GM12878 (cell line): ENCODE measurements around the gene C10orf143. TPM values are rescaled to one million over a fixed set of nuclear protein-coding genes. Genes with fewer than 3 reads are reported as not detected.

Experiments used
- ATAC-seq: fragments of 200-7000 bp; cut with Tn5 transposase; 3 replicates; pipeline ENCODE4 v1.9.1; 2020; ENCODE audit warnings: mild to moderate bottlenecking, moderate library complexity
- Bru-seq: library from RNA; stranded (reverse); fragments of 400-500 nt; gene quantifications from one replicate; lab custom pipeline; 2021; lab: Mats Ljungman, UMichigan
- BruChase-seq, 2 experiments: library from RNA; stranded (reverse); fragments of 400-500 nt; gene quantifications; one replicate each; lab custom pipeline; 2021; lab: Mats Ljungman, UMichigan
- BruUV-seq: library from RNA; stranded (reverse); fragments of 400-500 nt; replicated peaks from 2 replicates; lab custom pipeline; 2021; lab: Mats Ljungman, UMichigan
- CTCF ChIA-PET: fragments of 300-600 bp; sonication (Branson Sonifier 250); formaldehyde crosslinking; extraction: SDS; loops from one replicate; lab custom pipeline; 2021; ENCODE audit warnings: inconsistent platforms; lab: Yijun Ruan, JAX
- POLR2A ChIA-PET: fragments of 350-600 bp; formaldehyde crosslinking; extraction: SDS; loops from one replicate; lab custom pipeline; 2021; ENCODE audit warnings: inconsistent platforms; lab: Charles Lee
- RAD21 ChIA-PET: fragments of 300-600 bp; sonication (Branson Sonifier 250); formaldehyde crosslinking; loops from one replicate; lab custom pipeline; 2023; ENCODE audit warnings: antibody characterized with exemption; ENCODE audit not compliant: unreplicated experiment; lab: Charles Lee
- SMC1A ChIA-PET: fragments of 300-600 bp; sonication (Branson Sonifier 250); formaldehyde crosslinking; loops from one replicate; lab custom pipeline; 2023; ENCODE audit not compliant: unreplicated experiment, uncharacterized antibody; lab: Charles Lee
- DNase-seq: peaks from one replicate; pipeline ENCODE4 v3.0.0-alpha.2; 2011; ENCODE audit warnings: low read depth, low spot score
- FAIRE-seq: peaks from 3 replicates; lab custom pipeline; 2011; peaks lifted over from hg19 to GRCh38; lab: Jason Lieb, UNC
- H2AFZ ChIP-seq: 2 replicates; pipeline ENCODE4 v1.6.0; 2011; ENCODE audit warnings: low read depth, low read length, control low read depth; ENCODE audit not compliant: control insufficient read depth
- H3K27ac ChIP-seq: 2 replicates; pipeline ENCODE4 v1.5.1; 2011; ENCODE audit warnings: control low read depth; ENCODE audit not compliant: control insufficient read depth, insufficient read depth
- H3K27me3 ChIP-seq, 2 experiments: replicated peaks in 1 of 2; 2 replicates each; pipeline versions ENCODE4 v1.6.0 to v1.6.1; 2011; ENCODE audit warnings: low read length in 1 of 2; ENCODE audit not compliant: control insufficient read depth in 2 of 2, insufficient read depth in 2 of 2
- H3K36me3 ChIP-seq, 2 experiments: 2 replicates each; pipeline ENCODE4 v1.5.1; 2011; ENCODE audit warnings: low read length in 1 of 2; ENCODE audit not compliant: control insufficient read depth in 2 of 2, insufficient read depth in 2 of 2
- H3K4me1 ChIP-seq: 2 replicates; pipeline ENCODE4 v1.6.1; 2011; ENCODE audit warnings: mild to moderate bottlenecking, low read length, moderate library complexity, mixed read lengths; ENCODE audit not compliant: control insufficient read depth, insufficient read depth
- H3K4me2 ChIP-seq: 2 replicates; pipeline ENCODE4 v1.6.0; 2011; ENCODE audit warnings: control low read depth; ENCODE audit not compliant: control insufficient read depth, insufficient read depth
- H3K4me3 ChIP-seq: fragments of 200-600 bp; sonication (generic); 2 replicates; pipeline ENCODE4 v1.5.1; 2016
- H3K79me2 ChIP-seq: 2 replicates; pipeline ENCODE4 v1.6.0; 2011; ENCODE audit warnings: low read length; ENCODE audit not compliant: control insufficient read depth, insufficient read depth
- H3K9ac ChIP-seq: 2 replicates; pipeline ENCODE4 v1.8.0; 2011; ENCODE audit warnings: low read length, control low read depth, mixed read lengths; ENCODE audit not compliant: control insufficient read depth, insufficient read depth
- H3K9me3 ChIP-seq: replicated peaks from 3 replicates; pipeline ENCODE4 v1.5.1; 2011; ENCODE audit warnings: mild to moderate bottlenecking, low read length; ENCODE audit not compliant: control insufficient read depth, insufficient read depth
- H4K20me1 ChIP-seq: 2 replicates; pipeline ENCODE4 v1.6.0; 2011; ENCODE audit not compliant: control insufficient read depth, insufficient read depth
- CEBPZ ChIP-seq: fragments of 150-350 bp; IDR thresholded peaks from 2 replicates; pipeline ENCODE4 v1.6.1; 2016; ENCODE audit warnings: low read depth, low read length
- CUX1 ChIP-seq: IDR thresholded peaks from 2 replicates; pipeline ENCODE4 v1.6.1; 2012; ENCODE audit warnings: improper control_type of control experiment, low read depth, low read length; ENCODE audit not compliant: insufficient replicate concordance
- DPF2 ChIP-seq: fragments of 450-650 bp; IDR thresholded peaks from 2 replicates; pipeline ENCODE4 v1.6.1; 2017; ENCODE audit warnings: mild to moderate bottlenecking
- POLR2AphosphoS5 ChIP-seq: IDR thresholded peaks from 2 replicates; pipeline ENCODE4 v1.6.1; 2011; ENCODE audit warnings: mild to moderate bottlenecking, low read length, inconsistent platforms
- RCOR1 ChIP-seq: conservative IDR thresholded peaks from 2 replicates; pipeline ENCODE4 v1.6.1; 2012; ENCODE audit warnings: low read depth, low read length, improper control_type of control experiment
- SUPT20H ChIP-seq: IDR thresholded peaks from 2 replicates; pipeline ENCODE4 v1.6.1; 2011; ENCODE audit warnings: low read depth, mild to moderate bottlenecking, low read length, moderate library complexity, borderline replicate concordance; ENCODE audit not compliant: control insufficient read depth
- YBX1 ChIP-seq: fragments of 450-650 bp; IDR thresholded peaks from 2 replicates; pipeline ENCODE4 v1.6.1; 2016; ENCODE audit warnings: antibody characterized with exemption
- WGBS: methylation state at CpG from one replicate; pipeline ENCODE4 v1.1.6; 2016; ENCODE audit warnings: low lambda C conversion rate; ENCODE audit not compliant: insufficient replicate concordance, insufficient coverage; ENCODE audit errors: missing lambda C conversion rate; 5-methylcytosine and 5-hydroxymethylcytosine counted together
- in situ Hi-C: fragments of 300-500 bp; cut with MboI; formaldehyde crosslinking; loops from 9 replicates; pipeline ENCODE4 v1.14.3; 2018; ENCODE audit warnings: mixed read lengths
- intact Hi-C: fragments of 100-400 bp; cut with micrococcal nuclease; formaldehyde crosslinking; loops from one replicate; pipeline ENCODE4 v1.14.2; 2022; ENCODE audit not compliant: unreplicated experiment
- long read RNA-seq, 2 experiments: library from polyadenylated mRNA; unstranded; transcript quantifications; one replicate each; pipeline ENCODE4 v2.0.0, GENCODE V29; 2019 to 2020
- polyA minus RNA-seq, 3 experiments: library from RNA; depleted of rRNA, polyadenylated mRNA; stranded (reverse); fragments of >200 nt; gene quantifications; 2 replicates each; pipeline ENCODE4 v1.2.3, GENCODE V29; 2011
- polyA plus RNA-seq, 11 experiments: library from polyadenylated mRNA; depleted of rRNA in 4 of 11; unstranded in 6 of 11; stranded (reverse) in 5 of 11; fragments of >200 nt; fragmentation: Nextera tagmentation in 4 of 11; fragmentation: Illumina TruSeq in 1 of 11; extraction: Ambion mirVana in 4 of 11; extraction: Trizol in 1 of 11; gene quantifications; 1 replicate in 1 of 11; 2 replicates in 10 of 11; pipeline versions ENCODE4 v1.2.1 to v1.2.3, GENCODE V29; 2011 to 2016; ENCODE audit warnings: inconsistent platforms in 2 of 11, missing spikeins in 2 of 11, low read depth in 1 of 11
- total RNA-seq, 4 experiments: library from RNA; depleted of rRNA in 3 of 4; stranded (reverse); fragments of >200 nt in 3 of 4; fragmentation: Illumina TruSeq in 1 of 4; extraction: Trizol in 1 of 4; gene quantifications; 2 replicates each; pipeline versions ENCODE4 v1.2.1 to v1.2.3, GENCODE V29; 2013 to 2021

C10orf143 gene
- 1.2 and 1.4 TPM in 2 replicates for total RNA-seq (2013; cell fraction: nucleolus; rRNA removed)
- total RNA-seq (2014; rRNA removed), result 2.1 TPM in 2 replicates
- 1.9 and 2.1 TPM in 2 replicates for total RNA-seq (2014; rRNA removed; fragmentation: Illumina TruSeq; extraction: Trizol)
- 2.5 and 2.8 TPM in 2 replicates for total RNA-seq (2021)
- 1.2 TPM for polyA plus RNA-seq (2011; ENCODE audit: low read depth)
- polyA plus RNA-seq (2011; rRNA removed), result 2.3 and 2.4 TPM in 2 replicates
- polyA plus RNA-seq (2011; cell fraction: cytosol; rRNA removed), result 1.8 and 1.9 TPM in 2 replicates
- polyA plus RNA-seq (2011; cell fraction: nucleus; rRNA removed), result 1.7 and 2.0 TPM in 2 replicates
- 2.2 and 2.3 TPM in 2 replicates for polyA plus RNA-seq (2012)
- polyA plus RNA-seq (2014; fragmentation: Illumina TruSeq; extraction: Trizol), result 3.4 and 3.6 TPM in 2 replicates
- under 1 TPM; 0.64 to 0.90 TPM for polyA plus RNA-seq (2014; fragmentation: Nextera tagmentation; extraction: Ambion mirVana)
- polyA plus RNA-seq (2014; rRNA removed), result 3.0 and 3.8 TPM in 2 replicates
- polyA plus RNA-seq (2016; fragmentation: Nextera tagmentation; extraction: Ambion mirVana), result 1 to 10 TPM; 5.4 to 7.9 TPM
- polyA minus RNA-seq (2011; rRNA and poly(A)+ RNA removed), result 0.88 and 1.2 TPM in 2 replicates
- not detected in 2 replicates for polyA minus RNA-seq (2011; cell fraction: cytosol; rRNA and poly(A)+ RNA removed)
- 0.60 and 0.86 TPM in 2 replicates for polyA minus RNA-seq (2011; cell fraction: nucleus; rRNA and poly(A)+ RNA removed)
- Bru-seq, nascent RNA, result percentile 43 among the genes with signal in this experiment
- percentile 34 among the genes with signal in this experiment for BruChase-seq, experiment 1, labeled RNA remaining after a 6-hour chase
- BruChase-seq, experiment 2, labeled RNA remaining after a 2-hour chase, result percentile 32 among the genes with signal in this experiment
- long read RNA-seq, experiment 1, partial matches to known transcripts, result 0 of 1 reads
- long read RNA-seq, experiment 1, other reads (novel, unspliced or antisense), result 0 of 1 reads
- long read RNA-seq, experiment 2, partial matches to known transcripts, result 0 of 3 reads
- long read RNA-seq, experiment 2, other reads (novel, unspliced or antisense), result 2 of 3 reads

DNA sequence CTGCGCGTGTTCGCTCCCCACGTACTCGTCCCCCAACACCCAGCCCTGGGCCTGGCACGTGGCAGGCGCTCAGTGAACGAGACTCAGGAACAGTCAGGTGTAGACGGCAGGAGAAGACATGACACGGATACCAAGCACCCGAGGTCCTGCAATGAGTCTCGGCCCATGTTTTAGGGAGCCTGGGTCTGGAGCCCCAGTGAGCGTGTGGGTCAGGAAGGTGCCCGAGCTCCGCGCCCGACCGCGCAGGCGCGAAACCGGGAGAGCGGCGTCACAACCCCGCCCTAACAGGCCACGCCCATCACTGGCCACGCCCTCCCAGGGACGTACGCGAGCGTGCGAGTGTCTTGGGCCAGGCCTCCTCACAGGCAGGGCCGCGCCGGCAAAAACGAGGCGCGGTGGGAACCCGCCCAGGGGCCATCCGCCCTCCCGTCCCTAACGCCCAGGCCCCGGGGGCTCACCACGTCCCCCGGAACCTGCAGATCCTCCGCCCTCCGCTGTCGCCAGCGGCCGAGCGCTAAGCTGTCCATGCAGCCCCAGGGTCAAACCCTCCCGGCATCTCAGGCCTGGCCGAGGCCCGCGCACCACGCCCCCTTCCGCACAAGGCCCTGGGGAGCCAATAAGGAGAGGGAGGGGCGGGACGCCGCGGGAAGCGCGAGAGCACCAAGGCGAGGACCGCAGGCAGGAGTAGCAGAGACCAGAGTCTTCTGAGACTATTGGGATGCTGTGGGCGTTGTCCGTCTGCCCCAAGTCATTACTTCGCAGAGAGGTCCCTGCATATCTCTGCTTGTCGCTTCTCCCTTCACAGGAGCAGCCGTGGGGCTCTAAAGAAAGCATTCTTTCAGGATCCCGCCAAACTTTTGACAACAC lies at the start of gene C10orf143:
TSS of gene C10orf143 (minus strand) at position 585 of the 867 bp plus-strand sequence. CDS start at position 527, 58 bp downstream.
- DNase-seq, result peak; percentile 89
- in situ Hi-C loops (loop anchor here (10.0 to 25.0 kb wide), 2 partner anchors 646 to 1073 kb away; partner anchors contain the start of gene MGMT), intact Hi-C loops (loop anchor here (1.0 kb wide), 2 partner anchors 26 to 505 kb away; partner anchors contain the start of gene GLRX3)
- H3K36me3 ChIP-seq, result no peaks in the 10 kb centered on the region
- H3K79me2 ChIP-seq, result peaks cover 16% of the 10 kb centered on the region
- peaks cover 17% of the 10 kb centered on the region for H3K4me1 ChIP-seq
- SMC1A ChIA-PET, result interaction anchor here (0.6 to 3.1 kb wide), 13 partner anchors 14 to 131 kb away, joined by 3 to 19 read pairs (median 4); partner anchors contain the start of gene GLRX3
- BruUV-seq, result no TSS peak
- POLR2A ChIA-PET, result interaction anchor here (1.1 to 3.1 kb wide), 6 partner anchors 16 to 35 kb away, joined by 3 to 48 read pairs (median 12); partner anchors contain the start of gene GLRX3
- H3K4me2 ChIP-seq, result peak within 1 kb of the TSS; percentile 100
- H3K27ac ChIP-seq, result peak within 1 kb of the TSS; percentile 87
- H3K9me3 ChIP-seq, result no peaks in the 10 kb centered on the region; the same call in 2 of the 3 replicates
- no peaks in the 10 kb centered on the region for H3K27me3 ChIP-seq
- H2AFZ ChIP-seq, result peak within 1 kb of the TSS; percentile 100
- ATAC-seq, result peak; percentile 90
- RAD21 ChIA-PET, result interaction anchor here (1.0 to 3.1 kb wide), 7 partner anchors 16 to 221 kb away, joined by 3 to 55 read pairs (median 5); partner anchors contain the start of gene GLRX3
- H4K20me1 ChIP-seq, result no peaks in the 10 kb centered on the region
- under 1% methylated on average over 55 of the region's 71 CpGs for WGBS
- H3K9ac ChIP-seq, result peak within 1 kb of the TSS; percentile 90
- no peak for FAIRE-seq
- peak within 1 kb of the TSS; percentile 84 for H3K4me3 ChIP-seq
- CTCF ChIA-PET, result interaction anchor here (0.7 to 3.9 kb wide), 18 partner anchors 12 to 292 kb away, joined by 3 to 45 read pairs (median 7); partner anchors contain the start of gene GLRX3
- TF ChIP-seq YBX1 (no peak), RCOR1 (peak; percentile 48; the same call in 1 of the 2 replicates), SUPT20H (no peak), CUX1 (peak; percentile 69), CEBPZ (peak; percentile 29; the same call in 1 of the 2 replicates), DPF2 (peak; percentile 48; the same call in 1 of the 2 replicates), POLR2AphosphoS5 (peak; percentile 82)
